GM12874 (cell line): ENCODE measurements around the gene C1orf21.

Experiments used
- CTCF ChIP-seq: IDR thresholded peaks from 2 replicates; pipeline ENCODE4 v1.5.1; 2011; ENCODE audit warnings: low read depth, mild to moderate bottlenecking, control low read depth, low read length, moderate library complexity; ENCODE audit not compliant: insufficient read depth

C1orf21 gene

GRCh38 chr1:184438363-184438762 lies 51.5 kb downstream of the C1orf21 start:
- no peak for TF ChIP-seq CTCF

- no peak for TF ChIP-seq CTCF
These were observed 55.4 kb downstream of the C1orf21 start for GRCh38 chr1:184442260-184442659.

GRCh38 chr1:184443201-184443600 lies 56.4 kb downstream of the C1orf21 start:
- TF ChIP-seq CTCF = no peak

GRCh38 chr1:184443624-184444023 lies 56.8 kb downstream of the C1orf21 start:
- TF ChIP-seq CTCF = no peak

GRCh38 chr1:184445997-184446396 lies 59.2 kb downstream of the C1orf21 start:
- no peak for TF ChIP-seq CTCF

GRCh38 chr1:184447651-184448185 lies 60.9 kb downstream of the C1orf21 start:
- no peak for TF ChIP-seq CTCF

GRCh38 chr1:184449916-184450315 lies 63.1 kb downstream of the C1orf21 start:
- no peak for TF ChIP-seq CTCF
